ENCODE measurements around the gene MPZL1. TPM values are rescaled to one million over a fixed set of nuclear protein-coding genes. Genes with fewer than 3 reads are reported as not detected.

The MPZL1 gene
- total and polyA plus RNA-seq, 2 of the 8 experiments (the other 6 are each of a cell fraction or from before 2014, with no cell fraction given): 37.8 to 120 TPM

- no peak for TF ChIP-seq ZNF274 (IDR thresholded peaks at IDR 0.05; ENCODE audit: borderline replicate concordance, extremely low read depth, low read length)
These were observed 10.9 kb upstream of the MPZL1 start (continued) for GRCh38 chr1:167710836-167711235.
